Stimulated activated CD8-positive, alpha-beta memory T cell treated with anti-CD3 and anti-CD28 coated beads, Interleukin-15, amount 100 ng/mL, for 48 hours (primary cell): Measurements from ENCODE around the gene CORO1A.
"Not testable (repeated sequence)": the region's sequence is repeated elsewhere in the genome, so short reads cannot be mapped to it uniquely, and the experiment has no call there.

Experiments
- DNase-seq, 2 donors: peaks; one replicate each; pipeline ENCODE4 v3.0.0-alpha.2; 2020; ENCODE audit warnings: low read depth in 2 of 2

Gene CORO1A

DNA sequence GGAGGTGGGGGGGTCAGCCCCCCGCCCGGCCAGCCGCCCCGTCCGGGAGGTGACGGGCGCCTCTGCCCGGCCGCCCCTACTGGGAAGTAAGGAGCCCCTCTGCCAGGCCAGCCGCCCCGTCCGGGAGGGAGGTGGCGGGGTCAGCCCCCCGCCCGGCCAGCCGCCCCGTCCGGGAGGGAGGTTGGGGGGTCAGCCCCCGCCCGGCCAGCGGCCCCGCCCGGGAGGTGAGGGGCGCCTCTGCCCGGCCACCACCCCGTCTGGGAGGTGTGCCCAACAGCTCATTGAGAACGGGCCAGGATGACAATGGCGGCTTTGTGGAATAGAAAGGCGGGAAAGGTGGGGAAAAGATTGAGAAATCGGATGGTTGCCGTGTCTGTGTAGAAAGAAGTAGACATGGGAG is 13.3 kb upstream of the CORO1A start:
- not testable (repeated sequence) for DNase-seq

DNA sequence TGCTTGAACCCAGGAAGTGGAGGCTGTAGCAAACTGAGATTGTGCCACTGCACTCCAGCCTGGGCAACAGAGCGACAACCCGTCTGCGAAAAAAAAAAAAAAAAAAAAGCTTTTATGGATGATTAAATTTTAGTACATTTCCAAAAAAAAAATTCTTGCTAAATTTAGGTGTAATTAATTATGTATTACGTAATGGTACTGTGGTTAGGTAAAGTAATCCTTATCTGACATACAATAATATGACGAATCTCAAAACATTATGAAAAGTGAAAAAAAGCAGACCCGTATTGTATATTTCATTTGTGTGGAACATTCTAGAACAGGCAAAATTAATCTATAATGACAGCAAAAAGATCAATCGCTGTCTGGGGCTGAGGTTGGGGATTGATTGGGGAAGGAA is 10.3 kb upstream of the CORO1A start:
- DNase-seq = no peak

- not testable (repeated sequence) for DNase-seq
Observed at GRCh38 chr16:30176876-30177275, 6.5 kb upstream of the CORO1A start.

- no peak for DNase-seq
Observed at GRCh38 chr16:30179195-30179594, 4.2 kb upstream of the CORO1A start.

GRCh38 chr16:30179931-30180330 is 3.5 kb upstream of the CORO1A start:
- DNase-seq = no peak

DNA sequence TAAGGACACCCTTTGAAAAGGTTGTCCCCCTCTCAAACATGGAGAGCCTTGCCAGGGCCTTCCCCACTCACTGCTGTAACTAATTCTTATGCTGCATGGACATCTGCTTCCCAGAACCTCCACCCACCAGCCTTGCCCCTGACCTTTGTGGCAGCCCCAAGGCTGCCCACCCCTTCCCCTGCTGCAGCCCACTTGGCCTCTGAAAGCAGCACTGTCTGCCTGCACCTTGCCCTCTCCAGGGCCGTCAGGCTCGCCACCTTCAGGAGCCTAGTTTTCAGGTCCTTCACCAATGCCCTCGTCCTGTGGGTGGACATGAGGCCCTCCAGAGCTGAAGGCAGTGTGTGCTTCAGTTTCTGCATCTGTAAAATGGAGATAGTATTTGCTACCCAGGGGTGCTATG is 2.7 kb upstream of the CORO1A start:
- DNase-seq = no peak

GRCh38 chr16:30184096-30184890 is 891 bp downstream of the CORO1A start:
- peak; percentile 46 to 57 for DNase-seq

GRCh38 chr16:30184891-30185682 is 1.7 kb downstream of the CORO1A start:
- DNase-seq = peak; percentile 16 to 24

DNA sequence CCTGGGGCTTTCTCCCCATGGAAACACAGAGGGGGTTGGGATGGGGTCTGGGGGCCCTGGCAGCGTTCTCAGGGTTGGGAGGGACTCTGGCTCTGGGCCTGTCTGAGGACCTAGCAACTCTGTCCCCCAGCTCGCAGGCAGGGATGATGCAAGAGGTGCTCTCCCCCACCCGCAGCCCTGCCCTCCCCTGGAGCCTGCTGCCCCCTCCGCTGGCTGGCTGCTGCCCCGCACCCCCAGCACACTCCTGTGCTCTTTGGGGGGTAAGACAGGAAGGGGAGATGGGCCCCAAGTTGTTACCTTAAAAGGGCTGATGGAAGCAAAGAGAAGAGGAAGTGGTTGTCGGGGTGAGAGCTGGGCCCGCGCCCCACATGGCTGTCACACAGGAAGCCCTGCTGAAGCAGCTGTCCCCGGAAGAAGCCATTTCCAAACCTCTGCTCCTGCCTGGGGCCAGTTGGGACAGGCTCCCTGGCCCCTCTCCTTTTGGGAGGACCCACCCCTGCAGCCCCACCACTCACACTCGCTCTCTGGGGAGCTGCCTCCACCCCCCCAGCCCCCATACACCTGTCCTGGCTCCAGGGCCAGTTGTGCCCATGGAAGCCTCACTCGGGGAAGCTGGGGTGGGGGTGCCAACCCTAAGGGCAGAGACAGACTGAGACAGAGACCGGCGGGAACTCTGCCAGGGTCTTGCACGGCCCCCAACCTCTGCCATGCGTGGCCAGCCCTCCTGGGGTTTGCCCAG is 2.5 kb downstream of the CORO1A start:
- DNase-seq = peak; percentile 79 to 83

DNA sequence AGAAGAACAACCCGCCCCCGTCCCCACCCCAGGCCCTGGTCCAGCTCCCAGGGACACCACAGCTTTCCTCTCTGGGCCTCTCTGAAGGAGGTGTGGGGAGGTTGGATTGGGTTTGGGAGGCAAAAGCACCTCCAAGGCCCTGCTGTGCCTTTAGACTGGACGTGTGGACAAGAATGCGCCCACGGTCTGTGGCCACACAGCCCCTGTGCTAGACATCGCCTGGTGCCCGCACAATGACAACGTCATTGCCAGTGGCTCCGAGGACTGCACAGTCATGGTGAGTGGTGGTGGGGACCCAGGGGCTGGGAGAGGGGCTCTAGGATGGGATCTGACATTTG is 3.0 kb downstream of the CORO1A start:
- no peak for DNase-seq

DNA sequence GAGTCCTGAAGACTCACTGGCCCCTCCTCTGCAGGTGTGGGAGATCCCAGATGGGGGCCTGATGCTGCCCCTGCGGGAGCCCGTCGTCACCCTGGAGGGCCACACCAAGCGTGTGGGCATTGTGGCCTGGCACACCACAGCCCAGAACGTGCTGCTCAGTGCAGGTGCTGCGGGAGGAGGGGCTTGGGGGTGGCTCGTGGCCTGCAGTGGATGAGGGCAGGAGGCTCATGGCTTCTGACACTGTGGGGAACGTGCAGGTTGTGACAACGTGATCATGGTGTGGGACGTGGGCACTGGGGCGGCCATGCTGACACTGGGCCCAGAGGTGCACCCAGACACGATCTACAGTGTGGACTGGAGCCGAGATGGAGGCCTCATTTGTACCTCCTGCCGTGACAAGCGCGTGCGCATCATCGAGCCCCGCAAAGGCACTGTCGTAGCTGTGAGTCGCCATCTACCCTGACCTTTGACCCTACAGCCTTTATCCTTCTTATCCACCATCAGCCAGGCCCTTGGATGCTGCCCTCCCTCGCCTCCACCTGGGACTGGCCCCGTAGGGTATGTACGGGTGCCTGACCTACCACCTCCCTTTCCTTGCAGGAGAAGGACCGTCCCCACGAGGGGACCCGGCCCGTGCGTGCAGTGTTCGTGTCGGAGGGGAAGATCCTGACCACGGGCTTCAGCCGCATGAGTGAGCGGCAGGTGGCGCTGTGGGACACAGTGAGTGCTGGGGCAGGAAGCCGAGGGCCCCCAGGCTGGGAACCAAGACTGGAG is 3.6 kb downstream of the CORO1A start:
- DNase-seq = peak; percentile 76 to 77

DNA sequence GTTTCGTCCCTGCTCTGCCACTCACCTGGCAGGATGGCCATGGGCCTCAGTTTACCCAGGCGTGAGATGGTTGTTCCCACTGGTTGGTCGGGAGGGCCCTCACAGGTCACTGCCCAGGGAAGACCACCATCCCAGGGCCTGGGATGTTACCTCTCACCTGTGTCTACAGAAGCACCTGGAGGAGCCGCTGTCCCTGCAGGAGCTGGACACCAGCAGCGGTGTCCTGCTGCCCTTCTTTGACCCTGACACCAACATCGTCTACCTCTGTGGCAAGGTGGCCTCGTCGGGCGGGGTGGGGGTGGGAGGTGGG is 4.1 kb downstream of the CORO1A start:
- DNase-seq = no peak

DNA sequence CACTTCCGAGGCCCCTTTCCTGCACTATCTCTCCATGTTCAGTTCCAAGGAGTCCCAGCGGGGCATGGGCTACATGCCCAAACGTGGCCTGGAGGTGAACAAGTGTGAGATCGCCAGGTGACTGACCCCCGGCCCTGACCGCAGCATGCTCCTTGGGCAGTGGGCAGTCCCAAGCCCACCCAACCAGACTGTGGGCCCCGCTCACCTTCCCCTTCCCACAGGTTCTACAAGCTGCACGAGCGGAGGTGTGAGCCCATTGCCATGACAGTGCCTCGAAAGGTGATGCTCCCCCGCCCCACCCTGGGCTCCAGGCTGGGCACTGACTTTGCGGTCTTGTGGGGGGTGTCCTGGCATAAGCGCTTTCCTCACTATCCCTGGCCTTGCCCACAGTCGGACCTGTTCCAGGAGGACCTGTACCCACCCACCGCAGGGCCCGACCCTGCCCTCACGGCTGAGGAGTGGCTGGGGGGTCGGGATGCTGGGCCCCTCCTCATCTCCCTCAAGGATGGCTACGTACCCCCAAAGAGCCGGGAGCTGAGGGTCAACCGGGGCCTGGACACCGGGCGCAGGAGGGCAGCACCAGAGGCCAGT is 4.7 kb downstream of the CORO1A start:
- DNase-seq = no peak

DNA sequence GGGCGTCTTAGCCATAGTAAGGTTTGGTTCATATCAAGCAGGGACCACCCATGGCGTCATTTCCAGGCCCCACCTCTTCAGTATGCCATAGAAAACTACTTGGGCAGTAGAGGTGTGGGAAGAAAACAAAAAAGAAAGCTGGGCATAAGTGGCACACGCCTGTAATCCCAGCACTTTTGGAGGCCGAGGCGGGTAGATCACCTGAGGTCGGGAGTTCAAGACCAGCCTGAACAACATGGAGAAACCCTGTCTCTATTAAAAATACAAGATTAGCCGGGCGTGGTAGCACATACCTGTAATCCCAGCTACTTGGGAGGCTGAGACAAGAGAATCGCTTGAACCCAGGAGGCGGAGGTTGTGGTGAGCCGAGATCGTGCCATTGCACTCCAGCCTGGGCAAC is 7.8 kb downstream of the CORO1A start:
- not testable (repeated sequence) for DNase-seq

DNA sequence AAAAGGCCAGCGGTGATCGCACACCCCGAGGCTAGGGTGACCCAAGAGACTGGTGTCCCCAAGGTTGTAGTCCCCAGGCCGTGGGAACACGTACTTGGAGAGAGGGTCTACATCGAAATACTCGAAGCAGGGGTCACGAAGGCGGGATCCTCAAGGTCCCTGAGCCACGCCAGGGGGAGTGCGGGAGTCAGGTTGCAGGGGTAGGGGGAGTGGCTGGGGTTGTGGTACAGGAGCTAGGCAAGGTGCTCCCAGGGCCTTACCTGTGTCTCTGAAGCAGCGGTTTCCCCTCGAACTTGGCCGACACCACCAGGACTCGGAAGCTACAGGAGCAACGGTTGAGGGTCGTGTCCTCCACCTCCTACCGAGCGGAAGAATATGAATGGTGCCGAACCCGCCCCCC is 9.7 kb downstream of the CORO1A start:
- not testable (repeated sequence) for DNase-seq

GRCh38 chr16:30193615-30194014 is 10.2 kb downstream of the CORO1A start, which contains the start of the genes BOLA2B and SLX1A:
BOLA2B (minus strand) TSS chr16:30193666; CDS start chr16:30193595, 71 bp downstream.
SLX1A (plus strand) TSS chr16:30193875; CDS start chr16:30194085, 210 bp downstream.
- DNase-seq = not testable (repeated sequence)

DNA sequence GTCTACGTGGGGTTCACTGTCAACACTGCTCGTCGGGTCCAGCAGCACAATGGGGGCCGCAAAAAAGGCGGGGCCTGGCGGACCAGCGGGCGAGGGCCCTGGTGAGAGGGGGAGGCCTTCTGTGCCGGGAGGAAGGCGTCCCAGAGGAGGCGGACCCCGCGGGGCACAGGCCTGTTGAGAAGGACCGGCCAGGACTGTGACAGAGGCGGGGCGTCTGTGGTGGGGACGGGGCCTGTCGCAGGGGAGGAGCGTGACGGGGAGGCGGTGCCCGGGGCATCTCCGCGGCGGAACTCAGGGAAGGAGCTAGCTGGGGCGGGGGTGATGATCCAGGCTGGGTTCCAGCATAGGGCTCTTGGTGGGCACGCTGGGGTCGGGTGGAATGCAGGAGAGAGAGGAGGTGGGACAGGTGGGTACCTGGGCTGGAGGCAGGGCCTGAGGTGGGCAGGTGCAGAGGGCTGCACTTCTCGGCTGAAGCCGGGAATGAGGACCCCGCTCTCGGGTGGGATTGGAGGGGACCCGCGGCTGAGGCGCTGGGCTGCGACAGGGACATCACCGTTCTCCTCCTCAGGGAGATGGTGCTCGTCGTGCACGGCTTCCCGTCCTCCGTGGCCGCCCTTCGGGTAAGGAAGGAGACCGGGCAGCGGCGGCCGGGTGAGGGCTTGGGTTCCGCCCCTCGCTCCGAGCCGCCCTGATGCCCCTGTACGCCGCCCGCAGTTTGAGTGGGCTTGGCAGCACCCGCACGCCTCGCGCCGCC is 10.9 kb downstream of the CORO1A start:
- DNase-seq = not testable (repeated sequence)

DNA sequence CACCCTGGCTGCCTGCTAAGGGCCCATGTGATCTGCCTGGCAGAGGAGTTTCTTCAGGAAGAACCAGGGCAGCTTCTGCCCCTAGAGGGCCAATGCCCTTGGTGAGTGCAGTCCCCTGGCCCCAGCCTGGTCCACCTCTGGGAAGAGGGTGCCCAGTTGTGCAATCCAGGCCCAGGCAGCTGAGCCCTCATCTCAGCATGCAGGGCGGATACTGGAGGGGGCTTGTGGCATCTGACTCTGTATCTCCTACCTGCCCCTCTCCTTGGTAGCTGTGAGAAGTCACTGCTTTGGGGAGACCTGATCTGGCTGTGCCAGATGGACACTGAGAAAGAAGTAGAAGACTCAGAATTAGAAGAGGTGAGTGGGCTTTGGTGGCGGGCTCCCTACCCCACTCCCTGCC is 13.6 kb downstream of the CORO1A start:
- not testable (repeated sequence) for DNase-seq

DNA sequence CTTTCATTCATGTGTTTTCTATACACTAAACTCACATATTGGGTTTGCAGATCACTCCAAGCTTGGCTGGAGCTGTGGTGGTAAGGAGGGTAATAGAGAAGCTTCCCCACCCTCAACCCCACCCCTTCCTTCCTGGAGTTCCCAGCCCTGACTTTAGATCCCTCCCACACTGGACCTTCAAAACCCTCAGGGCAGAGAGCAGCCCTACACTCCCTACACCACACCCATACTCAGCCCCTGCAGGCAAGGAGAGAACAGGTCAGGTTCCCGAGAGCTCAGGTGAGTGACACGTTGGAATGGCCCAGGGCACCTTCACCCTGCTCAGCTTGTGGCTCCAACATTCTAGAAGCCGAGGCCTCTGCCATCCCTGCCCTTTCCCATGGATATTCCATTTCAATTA is 15.6 kb downstream of the CORO1A start, which contains the start of gene SULT1A3:
TSS of gene SULT1A3 (plus strand) at position 207 of the 400 bp plus-strand sequence. CDS start 1,474 bp downstream, outside the sequence.
- not testable (repeated sequence) for DNase-seq
